Small intestine (tissue), 7 donors: ENCODE measurements around the gene LRRC45. TPM values are rescaled to one million over a fixed set of nuclear protein-coding genes. Genes with fewer than 3 reads are reported as not detected.

Source experiments
- DNase-seq, 2 donors: peaks; one replicate each; pipeline versions ENCODE4 v3.0.0 to v3.0.0-alpha.2; 2013
- FAIRE-seq: peaks from 2 replicates; lab custom pipeline; 2012; peaks lifted over from hg19 to GRCh38; lab: Jason Lieb, UNC
- H3K27ac ChIP-seq, 3 donors: one replicate each; pipeline ENCODE4 v1.5.1; 2013; ENCODE audit warnings: low read length in 2 of 3, mild to moderate bottlenecking in 2 of 3, control low read depth in 1 of 3, inconsistent platforms in 1 of 3, low read depth in 1 of 3, moderate library complexity in 1 of 3
- H3K27me3 ChIP-seq, 3 donors: one replicate each; pipeline ENCODE4 v1.6.1; 2013; ENCODE audit warnings: low read length in 3 of 3, inconsistent platforms in 1 of 3; ENCODE audit not compliant: control insufficient read depth in 3 of 3, insufficient read depth in 3 of 3
- H3K36me3 ChIP-seq, 3 donors: one replicate each; pipeline ENCODE4 v1.6.1; 2013; ENCODE audit warnings: low read length in 3 of 3, inconsistent platforms in 1 of 3, low read depth in 1 of 3, mild to moderate bottlenecking in 1 of 3, moderate library complexity in 1 of 3; ENCODE audit not compliant: control insufficient read depth in 3 of 3, insufficient read depth in 2 of 3
- H3K4me1 ChIP-seq, 3 donors: one replicate each; pipeline ENCODE4 v1.6.1; 2013; ENCODE audit warnings: low read length in 2 of 3, inconsistent platforms in 1 of 3, low read depth in 1 of 3, mild to moderate bottlenecking in 1 of 3, moderate library complexity in 1 of 3; ENCODE audit not compliant: control insufficient read depth in 3 of 3, insufficient read depth in 2 of 3
- H3K4me3 ChIP-seq, 3 donors: one replicate each; pipeline ENCODE4 v1.5.1; 2013; ENCODE audit warnings: low read length in 3 of 3, control low read depth in 1 of 3, inconsistent platforms in 1 of 3, low read depth in 1 of 3, mild to moderate bottlenecking in 1 of 3, moderate library complexity in 1 of 3
- H3K9me3 ChIP-seq, 2 donors: one replicate each; pipeline ENCODE4 v1.6.1; 2013; ENCODE audit warnings: low read depth in 1 of 2, low read length in 1 of 2; ENCODE audit not compliant: control insufficient read depth in 2 of 2, insufficient read depth in 1 of 2
- WGBS, 3 donors: extraction: QIAGEN DNeasy Blood & Tissue Kit; methylation state at CpG; one replicate each; pipeline ENCODE4 v1.1.7; 2013; 5-methylcytosine and 5-hydroxymethylcytosine counted together
- polyA plus RNA-seq, 4 donors: library from polyadenylated mRNA; stranded (reverse) in 3 of 4; unstranded in 1 of 4; fragments of 200-250 nt in 3 of 4; fragments of 120-200 nt in 1 of 4; gene quantifications; one replicate each; pipeline versions ENCODE4 v1.2.1 to v1.2.3, GENCODE V29; 2013
- donor health status: healthy with polysubstance abuse.
- donor health status: control.
- donor health status: control.
- donor health status: Bipolar disorder and iron deficiency.
- donor health status: healthy.

Gene LRRC45
- polyA plus RNA-seq, 4 donors: 10.8 to 26.7 (median 16.4) TPM

DNA sequence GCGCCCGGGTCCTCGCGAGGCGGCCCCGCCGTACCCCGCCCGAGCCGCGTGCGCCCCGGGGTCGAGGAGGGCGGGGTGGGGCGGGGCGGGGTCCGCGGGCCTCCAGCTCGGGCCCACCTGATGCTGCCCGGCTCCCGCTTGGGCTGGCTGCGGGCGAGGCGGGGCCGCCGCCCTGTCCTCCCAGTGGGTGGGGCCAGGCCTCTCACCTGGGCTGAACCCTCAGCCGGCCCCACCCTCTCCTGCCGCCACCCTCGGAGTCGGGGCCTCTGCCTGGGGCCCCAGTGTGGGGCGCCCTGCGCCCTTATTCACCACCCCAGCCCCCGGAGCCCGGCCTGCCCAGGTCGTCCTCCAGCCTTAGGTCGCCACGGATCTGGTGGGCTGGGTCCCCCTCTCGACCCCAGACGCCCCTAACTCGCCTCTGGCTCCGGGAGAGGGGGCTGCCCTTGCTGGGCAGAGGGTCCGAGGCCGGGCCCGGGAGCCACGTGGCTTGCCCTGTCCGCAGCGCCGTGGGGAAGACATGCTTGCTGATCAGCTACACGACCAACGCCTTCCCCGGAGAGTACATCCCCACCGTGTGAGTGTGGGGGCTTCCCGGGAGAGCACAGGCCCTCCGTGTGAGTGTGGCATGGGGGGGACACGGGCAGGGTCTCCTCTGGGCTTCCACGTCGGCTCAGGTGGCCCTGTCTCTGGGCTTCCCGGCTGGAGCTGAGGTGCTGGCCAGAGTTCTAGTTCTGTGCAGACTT is 9.0 kb downstream of the LRRC45 start:
- Histone ChIP-seq H3K4me3 (peak overlapping the region in 2 of 3 donors; percentile 29 to 60), H3K27me3 (no peaks in the 10 kb centered on the region), H3K9me3 (no peaks in the 10 kb centered on the region), H3K4me1 (peaks cover 7 to 27% (median 9%) of the 10 kb centered on the region in 3 donors), H3K27ac (no peak overlapping the region), H3K36me3 (peaks cover 0 to 65% (median 0%) of the 10 kb centered on the region in 3 donors)
- FAIRE-seq (no peak), DNase-seq (peak; percentile 73 to 74)
- 12 to 35% (median 15%) methylated on average over 27 to 59 of the region's 59 CpGs for WGBS, 3 donors

DNA sequence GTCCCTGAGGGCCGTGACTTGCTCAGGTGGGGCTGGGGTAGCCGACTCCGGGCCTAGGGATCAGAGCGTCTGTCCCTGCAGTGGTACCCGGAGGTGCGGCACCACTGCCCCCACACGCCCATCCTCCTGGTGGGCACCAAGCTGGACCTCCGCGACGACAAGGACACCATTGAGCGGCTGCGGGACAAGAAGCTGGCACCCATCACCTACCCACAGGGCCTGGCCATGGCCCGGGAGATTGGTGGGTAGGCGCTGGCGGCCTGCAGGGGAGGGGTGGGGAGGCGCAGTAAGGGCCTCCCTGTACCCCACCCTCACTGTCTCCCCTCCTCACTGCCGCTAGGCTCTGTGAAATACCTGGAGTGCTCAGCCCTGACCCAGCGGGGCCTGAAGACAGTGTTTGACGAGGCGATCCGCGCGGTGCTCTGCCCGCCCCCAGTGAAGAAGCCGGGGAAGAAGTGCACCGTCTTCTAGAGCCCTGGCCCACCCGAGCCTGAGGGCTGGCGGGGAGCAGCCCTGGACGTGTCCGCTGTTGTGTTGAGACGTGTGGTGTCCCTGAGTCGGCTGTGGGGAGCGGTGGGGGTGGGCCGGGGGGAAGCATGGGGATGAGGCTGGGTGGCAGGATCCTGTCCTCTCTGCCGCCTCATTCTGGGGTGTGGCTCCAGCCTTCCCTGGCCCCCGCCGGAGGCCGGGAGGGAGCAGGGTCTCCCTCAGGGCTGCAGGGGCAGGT is 10.4 kb downstream of the LRRC45 start:
- Histone ChIP-seq H3K9me3 (no peaks in the 10 kb centered on the region), H3K4me3 (no peak overlapping the region), H3K36me3 (peaks cover 0 to 51% (median 0%) of the 10 kb centered on the region in 3 donors), H3K4me1 (peaks cover 7 to 32% (median 9%) of the 10 kb centered on the region in 3 donors), H3K27ac (no peak overlapping the region), H3K27me3 (no peaks in the 10 kb centered on the region)
- WGBS, 3 donors: 93 to 95% (median 94%) methylated on average over 36 to 38 of the region's 38 CpGs
- FAIRE-seq (no peak), DNase-seq (no peak)

DNA sequence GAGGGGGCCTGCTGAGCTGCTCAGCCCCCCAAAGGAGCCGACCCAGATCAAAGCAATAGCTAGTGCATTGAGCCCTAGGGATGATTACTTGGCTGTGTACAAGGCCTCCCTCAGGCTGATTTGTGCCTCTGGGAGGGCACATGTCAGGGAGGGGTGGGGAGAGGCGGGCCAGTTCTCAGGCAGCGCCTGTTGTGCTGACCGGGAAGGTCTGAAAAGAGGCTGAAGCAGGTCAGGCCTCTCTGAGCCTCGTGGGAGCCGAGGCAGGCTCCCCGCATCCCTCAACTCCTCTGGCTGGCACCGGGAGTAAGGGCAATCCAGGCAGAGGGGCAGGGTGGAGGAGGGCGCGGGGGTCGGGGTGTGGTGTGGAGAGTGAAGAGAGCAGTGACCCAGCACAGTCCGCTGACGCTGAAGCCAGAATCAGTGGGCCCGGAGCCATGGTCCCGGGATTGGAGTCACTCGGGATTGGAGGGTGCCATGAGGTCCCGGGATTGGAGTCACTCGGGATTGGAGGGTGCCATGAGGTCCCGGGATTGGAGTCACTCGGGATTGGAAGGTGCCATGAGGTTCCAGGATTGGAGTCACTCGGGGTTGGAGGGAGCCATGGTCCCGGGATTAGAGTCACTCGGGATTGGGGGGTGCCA is 11.4 kb downstream of the LRRC45 start:
- no peak overlapping the region for H3K4me3 ChIP-seq
- WGBS, 3 donors: 83 to 90% (median 85%) methylated on average over 22 to 23 of the region's 23 CpGs
- H3K36me3 ChIP-seq: peaks cover 0 to 41% (median 0%) of the 10 kb centered on the region in 3 donors
- no peaks in the 10 kb centered on the region for H3K27me3 ChIP-seq
- DNase-seq: no peak
- no peak overlapping the region for H3K27ac ChIP-seq
- no peak for FAIRE-seq
- peaks cover 7 to 32% (median 9%) of the 10 kb centered on the region in 3 donors for H3K4me1 ChIP-seq
- H3K9me3 ChIP-seq: no peaks in the 10 kb centered on the region

DNA sequence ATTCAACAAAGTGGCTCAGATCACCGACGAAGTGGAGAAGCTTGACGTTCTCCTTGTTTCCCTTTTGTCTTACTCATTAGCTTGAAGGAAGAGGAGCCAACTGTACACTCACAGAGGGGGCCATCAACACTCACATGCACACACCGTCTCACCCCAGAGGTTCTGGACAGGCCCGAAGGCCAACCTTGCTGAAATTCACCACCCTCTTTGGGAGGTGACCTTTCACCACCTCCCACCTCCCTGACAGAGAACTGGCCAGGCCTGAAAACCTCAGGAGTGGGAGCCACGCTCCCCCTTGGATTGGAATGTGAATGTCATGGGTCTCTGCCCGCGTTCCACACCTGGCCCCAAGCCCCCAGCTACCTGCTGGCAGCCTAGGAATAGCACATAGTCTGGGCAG is 12.4 kb downstream of the LRRC45 start:
- FAIRE-seq (no peak), DNase-seq (no peak)
- WGBS, 3 donors: 93 to 94% (median 93%) methylated on average over 8 of the region's 8 CpGs
- Histone ChIP-seq H3K9me3 (no peaks in the 10 kb centered on the region), H3K4me1 (peaks cover 5 to 27% (median 7%) of the 10 kb centered on the region in 3 donors), H3K27ac (no peak overlapping the region), H3K27me3 (no peaks in the 10 kb centered on the region), H3K4me3 (no peak overlapping the region), H3K36me3 (peaks cover 0 to 33% (median 0%) of the 10 kb centered on the region in 3 donors)

DNA sequence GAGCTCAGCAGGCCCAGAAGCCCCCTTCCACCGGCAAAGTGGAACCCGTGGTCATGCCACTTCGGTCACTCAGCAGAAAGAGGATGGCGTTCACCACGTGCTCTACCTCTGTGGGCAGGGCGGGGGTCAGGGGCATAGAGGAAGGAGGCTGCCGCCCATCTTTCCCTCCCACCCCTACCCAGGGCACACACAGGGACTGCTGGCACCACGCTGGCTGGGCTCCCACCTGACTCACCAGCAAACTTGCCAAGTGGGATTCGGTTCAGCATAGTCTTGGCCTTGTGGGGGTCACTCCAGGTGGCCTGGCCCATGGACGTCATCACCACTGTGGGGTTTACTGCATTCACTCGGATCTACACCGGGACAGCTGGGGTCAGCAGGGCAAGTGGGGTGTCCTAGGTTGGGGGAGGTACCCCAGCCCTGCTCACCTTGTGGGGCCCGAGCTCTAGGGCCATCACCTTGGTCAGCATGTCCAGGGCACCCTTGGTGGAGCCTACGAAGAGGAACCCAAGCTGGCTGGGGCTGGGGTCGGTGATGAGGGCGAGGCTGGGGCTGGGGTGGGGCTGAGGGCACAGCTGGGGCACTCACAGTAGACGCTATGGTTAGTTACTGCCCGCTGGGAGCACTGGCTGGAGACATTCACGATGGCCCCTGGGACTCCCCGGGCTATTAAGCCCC is 13.0 kb downstream of the LRRC45 start:
- 74 to 86% (median 85%) methylated on average over 20 of the region's 20 CpGs for WGBS, 3 donors
- DNase-seq (no peak), FAIRE-seq (no peak)
- no peaks in the 10 kb centered on the region for H3K27me3 ChIP-seq
- peaks cover 3 to 24% (median 7%) of the 10 kb centered on the region in 3 donors for H3K4me1 ChIP-seq
- no peaks in the 10 kb centered on the region for H3K9me3 ChIP-seq
- H3K27ac ChIP-seq: no peak overlapping the region
- H3K4me3 ChIP-seq: peak overlapping the region in 2 of 3 donors; percentile 57 to 74
- peaks cover 0 to 33% (median 0%) of the 10 kb centered on the region in 3 donors for H3K36me3 ChIP-seq

DNA sequence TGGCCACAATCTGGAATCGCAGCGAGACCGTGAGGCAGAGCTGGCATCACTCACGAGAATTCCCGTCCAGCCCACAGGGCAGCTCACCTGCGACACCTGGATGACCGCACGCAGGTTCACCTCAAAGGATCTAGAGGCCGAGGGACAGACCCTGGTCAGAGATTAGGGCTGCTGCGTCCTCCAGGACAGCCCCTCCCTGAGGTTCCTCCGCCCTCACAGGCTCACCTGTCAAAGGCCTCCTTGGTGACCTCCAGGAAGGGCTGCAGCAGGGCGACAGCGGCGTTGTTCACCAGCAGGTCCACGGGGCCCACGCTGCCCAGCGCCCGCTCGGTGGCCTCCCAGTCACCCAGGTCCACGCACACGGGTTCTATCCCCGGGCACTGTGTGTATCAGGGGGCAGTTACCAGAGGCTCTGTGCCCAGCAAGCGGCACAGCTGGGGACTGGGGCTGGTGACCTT is 13.6 kb downstream of the LRRC45 start:
- Histone ChIP-seq H3K4me3 (peak overlapping the region; percentile 41 to 74 (median 57)), H3K27me3 (no peaks in the 10 kb centered on the region), H3K4me1 (peaks cover 3 to 24% (median 7%) of the 10 kb centered on the region in 3 donors), H3K36me3 (peaks cover 0 to 33% (median 0%) of the 10 kb centered on the region in 3 donors), H3K27ac (peak overlapping the region; percentile 90 to 98 (median 93)), H3K9me3 (no peaks in the 10 kb centered on the region)
- WGBS, 3 donors: 18 to 34% (median 23%) methylated on average over 23 of the region's 23 CpGs
- FAIRE-seq: no peak
- no peak for DNase-seq

DNA sequence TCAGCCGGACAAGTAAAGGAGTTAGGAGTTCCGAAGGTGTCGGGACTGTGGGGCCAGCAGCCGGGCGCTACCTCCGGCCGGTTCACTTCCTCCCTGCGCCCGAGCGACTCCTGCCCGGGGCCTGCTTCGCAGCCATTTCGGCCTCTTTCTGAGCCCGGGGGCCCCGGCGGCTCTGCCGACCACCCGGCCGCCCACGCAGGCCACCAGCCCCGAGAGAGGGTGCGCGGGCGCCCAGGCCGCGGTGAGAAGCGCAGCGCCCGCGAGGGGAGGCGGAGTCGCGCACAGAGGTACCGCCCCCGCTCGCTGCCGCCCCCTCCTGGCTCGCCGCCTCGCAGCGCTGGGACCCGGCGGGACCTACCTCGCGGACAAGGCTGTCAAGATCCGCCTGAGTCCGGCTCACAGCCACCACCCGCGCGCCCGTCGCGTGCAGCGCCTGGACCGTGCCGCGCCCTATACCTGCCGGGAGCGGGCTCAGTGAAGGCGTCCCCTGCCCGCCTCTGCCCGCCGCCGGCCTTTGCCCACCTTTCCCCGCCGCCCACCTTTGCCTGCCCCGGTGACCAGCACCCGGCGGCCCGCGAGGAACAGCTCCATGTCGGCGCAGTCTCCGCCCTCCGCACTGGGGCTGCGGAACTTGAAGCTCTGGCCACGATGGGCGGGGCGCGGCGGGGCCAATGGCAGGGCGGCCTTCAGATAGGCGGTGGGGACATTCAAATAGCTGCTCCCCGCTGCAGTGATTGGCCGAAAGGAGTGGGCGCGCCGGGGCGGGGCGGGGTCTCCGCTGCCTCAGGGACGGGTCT is 14.2 kb downstream of the LRRC45 start, which contains the start of gene DCXR:
Gene DCXR, minus strand, starts transcription at position 606 of the 797 bp plus-strand sequence. Its CDS starts 15 bp downstream, at position 591.
- WGBS, 3 donors: 0 to 1% (median 1%) methylated on average over 59 to 92 of the region's 92 CpGs
- FAIRE-seq: no peak

More for the DNA sequence above, 14.2 kb downstream of the LRRC45 start, which contains the start of gene DCXR:
- Histone ChIP-seq H3K27ac (peak within 1 kb of the TSS; percentile 90 to 98 (median 93)), H3K4me1 (peaks cover 3 to 20% (median 5%) of the 10 kb centered on the region in 3 donors), H3K36me3 (peaks cover 0 to 33% (median 0%) of the 10 kb centered on the region in 3 donors), H3K27me3 (no peaks in the 10 kb centered on the region), H3K4me3 (peak within 1 kb of the TSS; percentile 41 to 74 (median 57)), H3K9me3 (no peaks in the 10 kb centered on the region)
- DNase-seq: peak; percentile 97 to 99
